T follicular helper cell (primary cell): ENCODE results near the gene TMEM229B.

ENCODE experiments used
- DNase-seq: peaks from one replicate; pipeline ENCODE4 v3.0.0-alpha.2; 2020; ENCODE audit warnings: low read depth

TMEM229B gene

GRCh38 chr14:67423424-67423823 lies 65.1 kb downstream of the TMEM229B start:
- no peak for DNase-seq

DNA sequence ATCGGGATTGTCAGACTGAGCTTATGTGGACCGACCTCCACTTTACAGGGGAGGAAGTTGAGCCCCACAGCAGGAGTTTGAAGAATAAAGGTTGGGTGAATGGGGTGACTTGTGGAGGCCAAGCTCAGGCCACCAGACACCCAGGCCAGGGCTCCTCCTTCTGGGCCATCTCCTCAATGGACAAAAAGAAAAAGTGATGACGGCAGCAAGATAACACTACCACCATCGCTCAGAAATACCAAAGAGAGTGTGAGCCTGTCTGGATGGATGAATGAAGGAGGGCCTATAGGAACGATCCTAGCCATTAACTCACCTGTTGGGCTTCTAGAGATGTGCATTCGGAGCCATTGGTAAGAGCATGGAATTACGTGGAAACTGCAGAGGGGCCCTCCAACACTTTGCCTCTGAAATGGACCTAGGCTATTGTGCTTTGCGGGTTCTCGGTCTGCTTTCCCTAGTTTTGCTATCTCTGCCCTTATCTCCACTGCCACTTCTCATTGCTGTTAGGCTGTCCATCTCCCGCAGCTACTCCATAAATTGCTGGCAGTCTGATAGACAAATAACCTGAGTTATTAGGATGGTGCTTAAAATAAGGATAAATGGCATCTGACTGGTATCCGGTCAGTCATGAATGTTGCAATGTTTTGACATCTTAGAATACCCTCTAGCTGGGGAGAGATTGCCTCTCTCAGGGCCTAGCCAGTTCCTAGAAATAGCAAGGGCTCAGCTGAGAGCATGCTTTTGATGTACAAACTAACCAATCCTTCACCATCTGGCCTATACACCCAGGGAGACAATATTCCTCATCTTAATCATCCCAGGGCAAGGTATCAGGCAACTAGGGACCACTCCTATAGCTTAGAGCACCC lies 66.9 kb downstream of the TMEM229B start:
- DNase-seq: no peak
